Uterus (tissue), 2 donors: ENCODE results near the gene OR56A3.

ENCODE experiments used
- POLR2A ChIP-seq, 2 donors: fragments of 450-650 bp; IDR thresholded peaks; one replicate each; pipeline ENCODE4 v1.6.1; 2016; ENCODE audit warnings: antibody characterized with exemption in 2 of 2, mild to moderate bottlenecking in 1 of 2, moderate library complexity in 1 of 2
- TF ChIP-seq, protein P1 (sequence below), 4 experiments: fragments of 200-600 bp in 2 of 4; fragments of 450-650 bp in 2 of 4; sonication (generic) in 2 of 4; IDR thresholded peaks; one replicate each; pipeline ENCODE4 v1.5.1; 2016 to 2019; ENCODE audit warnings: antibody characterized with exemption in 4 of 4, mild to moderate bottlenecking in 2 of 4, moderate library complexity in 1 of 4

DNA sequence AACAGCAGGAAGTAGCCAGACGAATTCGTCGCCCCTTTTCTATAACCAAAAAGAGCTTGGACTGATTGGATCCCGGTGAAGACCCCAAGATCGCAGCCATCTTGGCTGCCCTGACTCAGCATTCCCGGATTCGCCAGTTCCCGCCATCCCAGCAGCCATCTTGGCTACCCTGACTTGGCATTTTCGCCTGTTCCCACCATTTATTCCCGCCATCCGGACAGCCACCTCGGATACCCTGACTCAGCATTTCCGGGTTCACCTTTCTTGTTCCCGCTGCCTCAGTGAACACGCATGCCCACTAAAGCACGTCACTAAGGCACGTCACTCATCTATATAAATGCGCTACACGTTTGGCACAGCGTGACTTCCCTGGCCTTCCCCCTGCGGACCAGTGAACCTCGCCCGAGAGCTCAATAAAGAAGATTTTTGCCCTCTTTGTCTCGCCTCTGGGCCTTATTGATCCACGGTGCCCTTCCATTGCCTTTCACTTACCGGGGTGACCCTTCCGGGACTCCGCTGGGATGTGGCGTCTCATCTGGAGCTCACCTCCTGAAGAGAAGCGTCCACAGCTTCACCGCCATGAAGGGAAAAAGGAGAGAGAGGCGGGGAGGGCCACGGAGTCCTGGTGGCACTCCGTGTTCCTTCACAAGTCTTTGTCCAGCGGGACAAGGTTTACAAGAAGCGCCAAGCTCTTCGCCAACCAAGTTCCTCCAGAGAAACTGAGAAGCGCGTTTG, 4.0 kb upstream of the OR56A3 start:
- no peak for TF ChIP-seq POLR2A (IDR thresholded peaks at IDR 0.05)
- TF ChIP-seq, protein P1, sequence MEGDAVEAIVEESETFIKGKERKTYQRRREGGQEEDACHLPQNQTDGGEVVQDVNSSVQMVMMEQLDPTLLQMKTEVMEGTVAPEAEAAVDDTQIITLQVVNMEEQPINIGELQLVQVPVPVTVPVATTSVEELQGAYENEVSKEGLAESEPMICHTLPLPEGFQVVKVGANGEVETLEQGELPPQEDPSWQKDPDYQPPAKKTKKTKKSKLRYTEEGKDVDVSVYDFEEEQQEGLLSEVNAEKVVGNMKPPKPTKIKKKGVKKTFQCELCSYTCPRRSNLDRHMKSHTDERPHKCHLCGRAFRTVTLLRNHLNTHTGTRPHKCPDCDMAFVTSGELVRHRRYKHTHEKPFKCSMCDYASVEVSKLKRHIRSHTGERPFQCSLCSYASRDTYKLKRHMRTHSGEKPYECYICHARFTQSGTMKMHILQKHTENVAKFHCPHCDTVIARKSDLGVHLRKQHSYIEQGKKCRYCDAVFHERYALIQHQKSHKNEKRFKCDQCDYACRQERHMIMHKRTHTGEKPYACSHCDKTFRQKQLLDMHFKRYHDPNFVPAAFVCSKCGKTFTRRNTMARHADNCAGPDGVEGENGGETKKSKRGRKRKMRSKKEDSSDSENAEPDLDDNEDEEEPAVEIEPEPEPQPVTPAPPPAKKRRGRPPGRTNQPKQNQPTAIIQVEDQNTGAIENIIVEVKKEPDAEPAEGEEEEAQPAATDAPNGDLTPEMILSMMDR (IDR thresholded peaks at IDR 0.05): no peak
